Prostate gland (tissue), 2 donors: ENCODE results near the gene FOXF1. TPM values are rescaled to one million over a fixed set of nuclear protein-coding genes. Genes with fewer than 3 reads are reported as not detected.

ENCODE experiments used
- DNase-seq: peaks from one replicate; pipeline ENCODE4 v3.0.0-alpha.2; 2019; ENCODE audit warnings: low spot score
- H3K27ac ChIP-seq, 2 donors: fragments of 200-600 bp; sonication (generic); 2 replicates each; pipeline ENCODE4 v1.5.1; 2017 to 2019
- H3K27me3 ChIP-seq: fragments of 200-600 bp; sonication (generic); replicated peaks from 2 replicates; pipeline ENCODE4 v1.5.1; 2019; ENCODE audit not compliant: insufficient read depth
- H3K36me3 ChIP-seq, 2 donors: fragments of 200-600 bp; sonication (generic); 1 replicate in 1 of 2; 2 replicates in 1 of 2; pipeline versions ENCODE4 v1.5.1 to v1.8.1; 2017 to 2019
- H3K4me1 ChIP-seq: fragments of 200-600 bp; sonication (generic); replicated peaks from 2 replicates; pipeline ENCODE4 v1.5.1; 2019
- H3K4me3 ChIP-seq, 2 donors: fragments of 200-600 bp; sonication (generic); 2 replicates each; pipeline ENCODE4 v1.5.1; 2017 to 2019
- H3K9me3 ChIP-seq: fragments of 200-600 bp; sonication (generic); 2 replicates; pipeline ENCODE4 v1.5.1; 2017
- POLR2A ChIP-seq: fragments of 450-650 bp; IDR thresholded peaks from one replicate; pipeline ENCODE4 v1.6.1; 2016; ENCODE audit warnings: antibody characterized with exemption, mild to moderate bottlenecking
- POLR2AphosphoS5 ChIP-seq: sonication (generic); formaldehyde crosslinking; IDR thresholded peaks from one replicate; pipeline ENCODE4 v1.6.1; 2017; ENCODE audit warnings: antibody characterized with exemption
- WGBS: methylation state at CpG from one replicate; pipeline ENCODE4 v1.1.5; 2018; 5-methylcytosine and 5-hydroxymethylcytosine counted together
- intact Hi-C: fragments of 100-400 bp; cut with DNase I; formaldehyde crosslinking; loops from one replicate; pipeline ENCODE4 v1.14.2; 2022
- total RNA-seq, 2 donors: library from RNA; depleted of rRNA; stranded (reverse); fragments of >200 nt; gene quantifications; one replicate each; pipeline ENCODE4 v1.1.0, GENCODE V29; 2016
- TF ChIP-seq, protein P1 (sequence below), 4 experiments: fragments of 200-600 bp in 2 of 4; fragments of 450-650 bp in 2 of 4; sonication (generic) in 2 of 4; IDR thresholded peaks; 1 replicate in 3 of 4; 2 replicates in 1 of 4; pipeline ENCODE4 v1.5.1; 2016 to 2019; ENCODE audit warnings: antibody characterized with exemption in 4 of 4, mild to moderate bottlenecking in 2 of 4, moderate library complexity in 2 of 4

The FOXF1 gene
- total RNA-seq, 2 donors from 2014 or later = 5.3 to 6.9 TPM

GRCh38 chr16:86532526-86532815 lies 22.1 kb downstream of the FOXF1 start:
- WGBS = 95% methylated on average over 7 of the region's 7 CpGs

GRCh38 chr16:86533076-86533475 lies 22.7 kb downstream of the FOXF1 start:
- DNase-seq = no peak
- no peaks in the 10 kb centered on the region for H3K27me3 ChIP-seq
- TF ChIP-seq POLR2AphosphoS5 (no peak), POLR2A (no peak)
- TF ChIP-seq, protein P1, sequence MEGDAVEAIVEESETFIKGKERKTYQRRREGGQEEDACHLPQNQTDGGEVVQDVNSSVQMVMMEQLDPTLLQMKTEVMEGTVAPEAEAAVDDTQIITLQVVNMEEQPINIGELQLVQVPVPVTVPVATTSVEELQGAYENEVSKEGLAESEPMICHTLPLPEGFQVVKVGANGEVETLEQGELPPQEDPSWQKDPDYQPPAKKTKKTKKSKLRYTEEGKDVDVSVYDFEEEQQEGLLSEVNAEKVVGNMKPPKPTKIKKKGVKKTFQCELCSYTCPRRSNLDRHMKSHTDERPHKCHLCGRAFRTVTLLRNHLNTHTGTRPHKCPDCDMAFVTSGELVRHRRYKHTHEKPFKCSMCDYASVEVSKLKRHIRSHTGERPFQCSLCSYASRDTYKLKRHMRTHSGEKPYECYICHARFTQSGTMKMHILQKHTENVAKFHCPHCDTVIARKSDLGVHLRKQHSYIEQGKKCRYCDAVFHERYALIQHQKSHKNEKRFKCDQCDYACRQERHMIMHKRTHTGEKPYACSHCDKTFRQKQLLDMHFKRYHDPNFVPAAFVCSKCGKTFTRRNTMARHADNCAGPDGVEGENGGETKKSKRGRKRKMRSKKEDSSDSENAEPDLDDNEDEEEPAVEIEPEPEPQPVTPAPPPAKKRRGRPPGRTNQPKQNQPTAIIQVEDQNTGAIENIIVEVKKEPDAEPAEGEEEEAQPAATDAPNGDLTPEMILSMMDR (IDR thresholded peaks at IDR 0.05) = no peak
- intact Hi-C loops = no loop called here
- no peaks in the 10 kb centered on the region for H3K9me3 ChIP-seq
- H3K4me1 ChIP-seq = no peaks in the 10 kb centered on the region
- H3K36me3 ChIP-seq = peaks cover 0 to 5% of the 10 kb centered on the region in 2 donors
- 96% methylated on average over 8 of the region's 8 CpGs for WGBS
- no peak overlapping the region for H3K27ac ChIP-seq
- H3K4me3 ChIP-seq = no peak overlapping the region

More at GRCh38 chr16:86532526-86532815, 22.1 kb downstream of the FOXF1 start:
- H3K36me3 ChIP-seq = no peaks in the 10 kb centered on the region
- no peaks in the 10 kb centered on the region for H3K9me3 ChIP-seq
- no peaks in the 10 kb centered on the region for H3K27me3 ChIP-seq
- TF ChIP-seq POLR2A (no peak), POLR2AphosphoS5 (no peak)
- TF ChIP-seq, protein P1 (IDR thresholded peaks at IDR 0.05) = no peak
- intact Hi-C loops = no loop called here
- no peak overlapping the region for H3K4me3 ChIP-seq
- no peak overlapping the region for H3K27ac ChIP-seq
- DNase-seq = no peak
- H3K4me1 ChIP-seq = no peaks in the 10 kb centered on the region

GRCh38 chr16:86533767-86534351 lies 23.5 kb downstream of the FOXF1 start:
- intact Hi-C loops = no loop called here
- H3K27me3 ChIP-seq = no peaks in the 10 kb centered on the region
- peaks cover 0 to 13% of the 10 kb centered on the region in 2 donors for H3K36me3 ChIP-seq
- TF ChIP-seq, protein P1 (IDR thresholded peaks at IDR 0.05) = no peak
- no peak for TF ChIP-seq POLR2AphosphoS5
- no peak for TF ChIP-seq POLR2A
- no peak for DNase-seq
- no peaks in the 10 kb centered on the region for H3K4me1 ChIP-seq
- WGBS = 55% methylated on average over 8 of the region's 8 CpGs
- H3K4me3 ChIP-seq = no peak overlapping the region
- H3K9me3 ChIP-seq = no peaks in the 10 kb centered on the region
- H3K27ac ChIP-seq = no peak overlapping the region

- H3K27me3 ChIP-seq = no peaks in the 10 kb centered on the region
- H3K4me1 ChIP-seq = no peaks in the 10 kb centered on the region
- TF ChIP-seq POLR2A = no peak
- TF ChIP-seq POLR2AphosphoS5 = no peak
- TF ChIP-seq, protein P1 (IDR thresholded peaks at IDR 0.05) = no peak
- H3K4me3 ChIP-seq = no peak overlapping the region
- no peak overlapping the region for H3K27ac ChIP-seq
- peaks cover 5 to 17% of the 10 kb centered on the region in 2 donors for H3K36me3 ChIP-seq
- no peak for DNase-seq
- intact Hi-C loops = no loop called here
- no peaks in the 10 kb centered on the region for H3K9me3 ChIP-seq
- 70% methylated on average over 18 of the region's 18 CpGs for WGBS
Measured at GRCh38 chr16:86534779-86535615, 24.7 kb downstream of the FOXF1 start.

DNA sequence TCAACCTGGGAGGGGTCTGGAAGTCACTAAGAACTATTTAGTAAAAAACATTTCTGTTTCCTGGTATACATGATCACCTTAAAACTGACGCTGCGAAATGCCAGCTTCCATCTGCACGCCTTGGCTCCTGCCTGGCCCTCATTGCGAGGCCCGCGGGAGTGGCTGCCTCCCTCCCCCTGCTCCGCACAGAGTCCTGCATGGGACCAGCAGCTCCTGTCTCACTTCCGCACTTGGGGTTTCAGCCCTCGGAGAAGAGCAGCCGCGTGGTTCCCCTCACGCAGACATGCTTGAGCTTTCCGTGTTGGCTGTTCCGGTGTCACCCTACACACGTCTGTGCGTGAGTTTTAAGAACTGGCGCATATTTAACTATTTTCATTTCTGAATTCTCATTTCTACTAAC lies 26.3 kb downstream of the FOXF1 start:
- 95% methylated on average over 17 of the region's 17 CpGs for WGBS
- peaks cover 8 to 30% of the 10 kb centered on the region in 2 donors for H3K36me3 ChIP-seq
- no peak for TF ChIP-seq POLR2AphosphoS5
- TF ChIP-seq, protein P1 (IDR thresholded peaks at IDR 0.05) = no peak
- no peak for TF ChIP-seq POLR2A

More for the DNA sequence above, 26.3 kb downstream of the FOXF1 start:
- H3K27ac ChIP-seq = no peak overlapping the region
- H3K9me3 ChIP-seq = no peaks in the 10 kb centered on the region
- H3K27me3 ChIP-seq = no peaks in the 10 kb centered on the region
- H3K4me3 ChIP-seq = no peak overlapping the region
- intact Hi-C loops = no loop called here
- H3K4me1 ChIP-seq = no peaks in the 10 kb centered on the region
- DNase-seq = no peak
